DMS53 treated with DMSO at 0.1 percent for 48 hours (cell line): ENCODE results near the gene PIAS1.

Experiments
- DNase-seq: peaks from one replicate; lab custom pipeline; 2025; ENCODE audit not compliant: unreplicated experiment; lab: John Stamatoyannopoulos, UW

Gene PIAS1

GRCh38 chr15:68062214-68062613, 8.1 kb downstream of the PIAS1 start:
- no peak for DNase-seq

GRCh38 chr15:68062946-68063465, 8.9 kb downstream of the PIAS1 start:
- no peak for DNase-seq

- DNase-seq: no peak
Observed at GRCh38 chr15:68063606-68064005, 9.5 kb downstream of the PIAS1 start.

GRCh38 chr15:68073576-68074288, 19.6 kb downstream of the PIAS1 start:
- no peak for DNase-seq

GRCh38 chr15:68075764-68076385, 21.8 kb downstream of the PIAS1 start:
- no peak for DNase-seq

- no peak for DNase-seq
Observed at GRCh38 chr15:68078365-68078764, 24.2 kb downstream of the PIAS1 start.

GRCh38 chr15:68080334-68080733, 26.2 kb downstream of the PIAS1 start:
- DNase-seq: no peak

GRCh38 chr15:68080783-68081182, 26.7 kb downstream of the PIAS1 start:
- no peak for DNase-seq

GRCh38 chr15:68081869-68082505, 27.9 kb downstream of the PIAS1 start:
- DNase-seq: no peak

DNA sequence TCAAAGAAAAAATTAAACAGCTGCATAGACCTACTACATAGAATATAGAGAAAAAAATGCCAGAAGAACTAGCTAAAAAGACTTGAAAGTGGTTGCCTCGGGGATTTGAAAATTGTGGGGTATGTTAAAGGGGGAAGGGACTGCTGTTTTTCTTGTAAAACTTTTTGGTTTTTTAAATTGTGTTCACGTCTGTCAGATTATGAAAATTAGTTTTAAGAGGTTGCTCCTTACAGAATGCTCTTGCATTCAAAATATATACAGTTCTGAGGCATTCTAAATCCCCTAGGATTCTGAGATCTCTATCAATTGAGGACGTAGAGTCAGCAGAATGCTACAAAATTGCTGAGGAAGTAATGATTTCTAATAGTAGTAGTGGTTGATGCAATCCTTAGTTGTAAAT, 28.6 kb downstream of the PIAS1 start:
- no peak for DNase-seq

DNA sequence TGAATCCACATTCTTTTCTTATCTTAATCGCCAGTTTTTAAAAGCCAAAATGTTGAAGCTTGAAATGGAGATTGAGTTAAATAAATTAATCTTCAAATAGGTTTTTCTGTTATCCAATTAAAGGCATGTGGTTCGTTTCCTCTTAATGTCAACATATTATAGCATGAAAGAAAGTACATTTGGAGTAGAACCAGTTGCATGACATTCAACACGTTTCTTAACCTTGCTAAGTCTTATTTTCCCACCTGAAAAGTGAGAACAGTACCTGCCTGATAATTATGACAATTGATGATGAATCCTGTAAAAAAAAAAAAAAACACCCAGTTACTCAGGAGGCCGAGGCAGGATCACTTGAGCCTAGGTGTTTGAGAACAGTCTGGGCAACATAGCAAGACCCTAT, 29.3 kb downstream of the PIAS1 start:
- no peak for DNase-seq

DNA sequence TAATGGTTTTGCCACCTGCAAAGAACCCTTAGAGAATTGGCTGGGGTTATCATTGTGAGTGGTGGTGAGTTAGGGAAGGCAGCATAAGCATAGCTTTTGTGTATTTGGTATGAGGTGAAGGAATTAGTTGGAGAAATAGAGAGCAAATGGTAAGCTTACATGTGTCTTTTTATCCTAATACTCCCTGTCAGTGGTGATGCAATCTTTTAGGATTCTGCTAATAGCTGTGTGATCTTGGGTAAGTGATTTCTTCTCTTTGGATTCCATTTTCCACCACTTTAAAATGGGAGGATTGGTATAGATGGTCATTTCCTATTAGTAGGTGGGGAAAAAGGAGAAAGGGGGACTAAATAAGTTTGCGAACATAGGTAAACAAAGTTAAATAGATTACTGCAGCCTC, 30.9 kb downstream of the PIAS1 start:
- no peak for DNase-seq

- DNase-seq: no peak
Observed at GRCh38 chr15:68091743-68092142, 37.6 kb downstream of the PIAS1 start.

DNA sequence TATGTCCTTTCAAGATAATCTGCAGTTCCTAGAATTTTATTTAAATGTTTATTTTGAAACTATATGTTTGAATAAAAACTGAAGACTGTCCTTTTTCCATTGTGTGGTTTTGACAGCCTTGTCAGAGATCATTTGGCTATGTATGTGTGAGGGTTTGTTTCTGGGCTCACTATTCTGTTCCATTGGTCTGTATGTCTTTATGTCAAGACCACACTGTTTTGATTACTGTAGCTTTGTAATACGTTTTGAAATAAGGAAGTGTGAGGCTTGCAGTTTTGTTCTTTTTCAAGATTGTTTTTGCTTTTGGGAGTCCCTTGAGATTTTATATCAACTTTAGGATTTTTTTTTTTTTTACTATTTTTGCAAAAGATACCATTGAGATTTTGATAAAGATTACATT, 42.0 kb downstream of the PIAS1 start:
- DNase-seq: no peak

DNA sequence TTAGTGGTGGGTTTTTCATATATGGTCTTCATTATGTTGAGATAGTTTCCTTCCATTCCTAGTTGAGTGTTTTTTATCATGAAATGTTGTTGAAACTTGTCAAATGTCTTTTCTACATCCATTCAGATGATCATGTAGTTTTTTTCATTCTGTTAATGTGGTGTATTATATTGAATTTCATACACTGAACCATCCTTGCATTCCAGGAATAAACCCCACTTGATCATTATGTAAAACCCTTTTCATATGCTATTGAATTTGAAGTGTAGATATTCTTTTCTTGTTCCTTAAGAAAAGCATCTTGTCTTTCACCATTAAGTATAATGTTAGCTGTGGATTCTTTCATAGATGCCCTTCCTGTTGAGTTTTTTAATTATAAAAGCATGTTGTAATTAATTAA, 42.9 kb downstream of the PIAS1 start:
- DNase-seq: no peak

DNA sequence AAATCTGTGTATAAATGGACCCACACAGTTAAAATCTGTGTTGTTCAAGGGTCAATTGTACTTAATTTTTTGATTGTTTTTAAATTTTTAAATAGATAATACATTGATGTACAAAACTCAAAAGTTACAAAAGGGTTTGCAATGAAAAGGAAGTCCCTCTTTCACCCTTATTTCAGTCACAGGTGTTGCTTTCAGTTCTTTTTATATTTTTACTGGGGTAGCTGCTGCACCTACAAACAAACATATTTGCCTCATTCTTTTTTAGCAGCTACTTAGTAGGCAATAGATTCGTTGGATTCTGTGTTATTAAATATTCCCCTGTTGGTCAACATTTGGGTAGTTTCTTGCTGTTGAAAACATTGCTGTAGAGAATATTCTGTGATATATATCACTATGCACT, 44.4 kb downstream of the PIAS1 start:
- no peak for DNase-seq

- no peak for DNase-seq
Observed at GRCh38 chr15:68100194-68100593, 46.1 kb downstream of the PIAS1 start.

DNA sequence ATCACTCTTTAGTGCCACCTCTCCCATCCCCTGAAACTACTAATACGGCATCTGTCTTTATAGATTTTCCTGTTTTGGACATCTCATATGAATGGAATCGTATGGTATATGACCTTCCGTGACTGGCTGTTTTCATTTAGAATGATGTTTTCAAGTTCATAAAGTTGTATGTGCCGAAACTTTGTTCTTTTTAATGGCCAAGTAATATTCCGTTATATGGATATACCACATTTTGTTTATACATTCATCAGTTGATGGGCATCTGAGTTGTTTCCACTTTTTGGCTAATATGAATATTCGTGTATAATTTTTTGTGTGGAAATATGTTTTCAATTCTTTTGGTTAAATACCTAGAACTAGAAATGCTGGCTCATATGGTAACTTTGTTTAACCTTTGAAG, 49.5 kb downstream of the PIAS1 start:
- no peak for DNase-seq

DNA sequence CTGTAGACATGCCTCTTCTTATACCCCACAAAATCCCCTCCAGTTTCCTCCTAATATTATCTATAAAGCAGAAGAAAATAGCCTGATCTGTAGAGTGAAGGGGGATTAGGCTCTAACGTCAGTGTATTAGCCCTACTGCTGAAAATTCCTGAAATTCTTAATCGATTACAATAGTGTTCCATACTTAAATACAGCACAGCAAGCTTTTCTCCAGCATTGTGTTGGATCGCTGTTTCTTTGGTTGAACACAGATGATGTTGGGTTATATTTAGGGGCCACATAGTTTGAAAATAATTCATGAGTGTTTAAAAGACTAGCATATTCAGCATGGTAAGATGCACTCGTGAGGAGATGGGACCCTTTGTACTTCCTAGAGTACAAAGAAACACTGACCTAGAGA, 52.5 kb downstream of the PIAS1 start:
- no peak for DNase-seq

- DNase-seq: peak; percentile 34
Observed at GRCh38 chr15:68107142-68107541, 53.0 kb downstream of the PIAS1 start.

- DNase-seq: no peak
Observed at GRCh38 chr15:68112706-68113105, 58.6 kb downstream of the PIAS1 start.

DNA sequence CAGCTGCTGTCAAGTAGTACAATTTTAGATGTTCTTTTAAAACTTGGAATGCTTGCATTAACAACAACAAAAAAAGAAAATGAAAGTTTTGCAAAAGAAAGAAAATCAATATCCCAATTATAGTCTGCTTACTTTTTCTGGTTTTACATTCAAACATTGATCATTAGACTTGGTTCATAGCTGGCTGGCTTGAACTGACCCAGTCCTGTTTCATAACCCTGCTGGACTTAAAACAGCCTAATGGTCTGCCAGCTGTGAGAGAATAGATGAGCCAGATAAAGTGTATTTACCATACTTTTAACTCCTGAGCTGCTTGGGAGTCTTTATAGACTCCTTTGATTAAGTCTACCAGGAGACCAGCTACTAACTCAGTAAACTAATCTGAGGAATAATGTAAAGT, 59.2 kb downstream of the PIAS1 start:
- DNase-seq: no peak
